ENCODE measurements around the gene GABBR2.

Gene GABBR2

DNA sequence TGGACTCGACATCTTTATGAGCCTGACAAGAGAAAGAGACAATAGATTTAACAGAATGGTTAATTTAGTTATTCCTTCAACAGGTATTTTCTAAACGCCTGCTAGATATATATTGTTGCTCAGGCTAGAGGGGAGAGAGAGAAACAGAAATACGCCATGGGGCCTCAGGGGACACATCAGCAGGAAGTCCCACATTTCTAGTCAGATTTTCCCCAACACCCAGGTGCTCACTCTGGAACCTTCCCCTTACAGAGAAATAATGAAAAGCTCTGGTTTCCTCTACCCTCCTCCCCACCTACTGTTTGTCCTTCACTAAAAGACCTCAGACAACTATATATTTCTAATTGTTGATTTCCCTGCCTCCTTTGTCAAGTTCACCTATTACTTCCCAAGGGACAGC is 323.0 kb downstream of the GABBR2 start:
- DNase-seq = no peak

DNA sequence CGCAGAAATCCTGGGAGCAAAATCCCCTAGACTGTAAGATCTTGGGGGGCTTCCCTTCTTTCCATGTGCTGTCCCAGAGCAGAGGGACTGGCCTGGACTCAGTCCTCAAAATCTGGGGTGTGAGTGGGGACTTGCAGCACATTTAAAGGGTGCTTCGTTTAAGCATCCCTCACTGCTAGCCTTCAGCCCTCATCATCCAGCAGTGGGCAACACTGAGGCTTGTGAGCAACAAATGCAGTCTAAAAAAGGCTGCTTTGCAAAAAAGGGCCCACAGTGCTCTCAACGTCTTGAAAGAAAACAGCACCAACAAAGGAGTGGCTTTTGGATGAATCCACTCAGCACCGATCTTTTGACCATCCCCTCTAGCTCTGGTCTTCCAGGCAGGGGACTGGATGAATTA is 325.0 kb downstream of the GABBR2 start:
- no peak for DNase-seq

DNA sequence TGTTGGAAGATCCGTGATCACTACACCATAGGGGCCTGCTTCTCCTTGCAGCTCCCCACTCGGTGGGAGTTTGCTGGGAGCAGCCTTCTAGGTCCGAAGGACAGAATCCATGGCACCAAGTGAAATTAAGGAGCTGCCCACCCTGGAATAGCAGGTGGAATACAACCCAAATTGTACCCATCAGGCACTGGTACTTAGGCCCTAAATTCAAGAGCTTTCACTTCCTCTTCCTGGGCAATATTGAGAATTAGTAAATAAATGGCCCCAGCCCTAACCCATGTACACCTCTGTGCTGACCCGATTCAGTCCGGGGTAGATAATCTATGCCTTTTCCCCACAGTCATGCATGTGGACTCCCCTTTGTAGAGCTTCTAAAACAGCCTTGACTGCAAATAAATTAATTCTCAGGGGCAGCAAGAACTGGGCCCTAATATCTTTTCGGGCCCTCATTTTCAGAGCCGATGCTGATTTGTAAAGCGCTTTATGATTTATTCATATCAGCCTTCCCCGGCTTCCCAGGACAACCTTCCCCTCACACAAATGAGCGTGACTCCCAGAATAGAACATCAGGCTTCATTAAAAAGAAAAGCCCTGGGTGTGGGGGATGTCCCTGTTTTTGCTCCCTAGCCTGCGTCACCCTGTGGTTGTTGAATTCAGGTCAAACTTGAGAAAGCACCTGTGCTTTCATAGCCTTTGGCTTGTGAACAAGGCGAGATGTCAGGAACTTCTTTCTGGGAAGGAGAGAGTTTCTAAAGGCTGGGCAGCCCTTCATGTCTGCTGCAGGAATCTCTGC is 327.2 kb downstream of the GABBR2 start:
- DNase-seq = no peak

DNA sequence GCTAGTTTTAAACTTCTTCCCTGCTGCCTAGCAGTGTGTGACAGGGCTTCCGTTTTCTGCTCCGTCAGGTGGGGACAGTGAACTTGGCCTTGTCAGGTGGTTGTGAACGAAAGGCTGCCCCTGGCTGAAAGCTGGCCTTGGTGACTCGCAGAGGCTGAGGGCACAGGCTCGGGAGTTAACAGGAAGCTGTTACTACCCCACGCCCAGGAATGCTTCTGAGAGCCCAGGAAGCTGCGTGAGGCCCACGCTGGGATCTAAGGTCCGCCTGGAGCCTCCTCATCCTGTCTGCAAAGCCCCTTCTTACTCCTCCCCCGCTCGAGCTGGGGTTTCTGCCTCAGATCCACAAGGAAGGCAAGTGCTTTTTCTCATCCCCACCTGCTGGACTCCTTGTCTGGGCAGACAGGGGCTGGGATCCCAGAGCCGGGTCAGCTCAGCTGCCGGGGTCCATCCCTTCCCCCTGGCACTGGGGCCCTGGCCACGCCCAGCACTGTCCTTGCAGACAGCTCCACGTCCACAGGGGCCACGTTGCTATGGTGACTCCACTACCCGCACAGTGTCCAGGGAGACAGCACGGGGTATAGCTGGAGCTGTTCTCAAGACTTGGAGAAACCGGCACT is 328.6 kb downstream of the GABBR2 start:
- no peak for DNase-seq

DNA sequence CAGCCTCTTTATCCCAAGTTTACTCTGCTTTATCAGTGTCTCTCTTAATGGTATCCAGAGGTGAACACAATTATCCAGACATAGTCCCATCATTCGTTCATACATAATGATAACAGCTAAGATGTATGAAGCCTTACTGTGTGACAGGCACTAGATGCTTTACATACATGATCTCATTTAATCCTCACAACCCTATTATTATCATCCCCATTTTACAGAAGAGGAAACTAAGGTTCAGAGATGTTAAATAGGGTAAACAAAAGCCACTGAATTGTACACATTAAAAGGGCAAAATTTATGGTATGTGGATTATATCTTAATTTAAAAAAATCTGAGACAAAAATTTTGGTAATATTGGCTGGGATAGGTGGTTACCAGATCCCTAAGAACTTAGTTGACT is 329.2 kb downstream of the GABBR2 start:
- DNase-seq = no peak

DNA sequence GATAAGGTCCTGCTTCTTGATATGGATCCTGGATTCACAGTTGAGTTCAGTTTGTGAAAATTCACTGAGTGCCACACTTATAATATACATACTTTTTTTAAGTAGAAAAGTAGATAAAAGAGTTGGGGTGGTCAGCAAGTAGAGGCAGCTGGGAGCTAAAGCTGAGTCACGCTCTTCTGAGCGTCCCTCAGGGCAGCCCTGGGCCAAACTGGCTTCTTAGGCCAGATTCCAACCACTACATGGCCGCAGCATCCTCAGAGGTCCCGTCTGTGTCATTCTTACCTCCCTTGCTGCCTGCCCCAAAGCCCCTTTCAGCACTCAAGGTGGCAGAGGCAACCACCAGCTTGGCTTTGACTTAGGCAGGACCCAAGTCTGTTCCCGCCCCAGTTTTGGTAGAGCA is 329.9 kb downstream of the GABBR2 start:
- no peak for DNase-seq

DNA sequence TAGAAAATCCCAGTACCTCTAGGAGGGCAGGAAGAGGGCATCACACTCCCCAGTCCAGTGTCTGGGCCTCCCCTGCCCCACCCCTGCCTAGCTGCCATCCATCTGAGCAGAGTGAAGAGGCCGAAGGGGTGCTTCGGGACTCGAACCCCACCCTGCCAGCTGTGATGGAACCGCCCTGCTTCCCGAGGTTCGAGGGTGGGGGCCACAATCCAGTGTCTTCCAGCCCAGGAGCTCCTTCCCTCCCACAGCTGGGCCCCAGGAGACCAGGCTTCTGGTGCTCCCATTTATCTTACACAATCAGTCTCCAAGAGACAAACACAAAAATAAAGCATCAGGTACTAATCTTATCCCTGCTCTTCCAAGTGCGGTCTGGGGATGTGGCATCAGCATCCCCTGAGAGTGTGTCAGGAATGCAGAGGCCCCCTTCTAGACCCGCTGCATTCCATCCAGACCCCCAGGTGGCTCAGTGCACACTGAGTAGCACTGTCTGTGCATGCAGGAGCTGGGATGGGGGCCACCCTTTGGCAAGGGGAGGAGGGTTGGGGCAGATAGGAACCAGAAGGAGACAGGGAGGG is 330.4 kb downstream of the GABBR2 start:
- DNase-seq = no peak

DNA sequence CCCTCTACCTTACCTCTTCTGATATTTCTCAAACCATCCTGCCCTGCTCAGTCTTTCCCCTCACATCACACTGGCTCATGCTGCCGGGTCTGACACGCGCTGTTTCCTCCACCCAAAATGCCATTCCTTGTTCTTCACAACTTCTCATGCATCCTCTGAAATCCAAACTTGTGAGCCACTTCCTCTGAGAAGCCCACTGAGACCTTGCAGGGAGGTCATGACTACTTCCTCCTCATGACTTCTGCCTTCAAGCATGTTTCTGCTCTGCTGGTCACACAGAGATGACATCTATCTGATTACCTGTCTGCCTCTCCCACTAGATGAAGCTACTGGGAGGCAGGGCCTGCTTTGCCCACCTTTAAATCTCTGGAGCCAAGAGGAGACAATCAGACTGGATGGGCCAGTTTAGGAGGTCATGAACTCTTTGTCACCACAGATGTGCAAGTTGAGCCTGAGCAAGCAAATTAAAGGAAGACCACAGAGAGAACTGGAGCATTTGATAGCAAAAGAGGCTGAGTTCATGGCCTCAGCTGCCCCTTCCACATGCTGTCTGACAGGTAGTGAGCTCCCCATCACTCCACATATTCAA is 333.5 kb downstream of the GABBR2 start:
- no peak for DNase-seq

DNA sequence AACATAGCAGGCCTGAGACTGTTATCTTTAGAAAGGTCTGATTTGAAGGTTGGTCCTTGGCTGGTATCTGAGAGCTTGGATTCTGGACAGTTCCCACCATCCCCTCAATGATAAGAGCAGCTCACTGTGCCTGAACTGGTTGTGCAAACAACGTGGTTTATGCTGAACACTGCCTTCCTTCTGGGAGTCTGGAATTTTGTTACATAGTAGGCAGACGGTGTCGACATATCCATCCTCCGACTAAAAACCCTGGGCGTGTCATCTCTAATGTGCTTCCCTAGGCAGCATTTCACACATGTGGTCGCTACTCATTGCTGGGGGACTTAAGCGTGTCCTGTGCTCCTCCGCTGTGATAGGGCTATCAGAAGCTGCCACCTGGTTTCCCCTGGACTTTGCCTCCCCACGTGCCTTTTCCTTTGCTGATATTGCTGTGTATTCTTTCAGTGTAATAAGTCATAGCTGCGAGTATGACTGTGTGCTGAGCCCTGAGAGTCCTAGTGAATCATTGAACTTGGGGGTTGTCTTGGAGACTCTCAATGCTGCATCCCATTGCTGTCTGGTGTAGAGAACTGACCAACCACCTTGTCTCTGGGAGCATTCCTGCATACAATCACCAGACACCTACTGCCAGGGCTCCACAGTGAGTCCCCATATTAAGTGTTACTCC is 334.2 kb downstream of the GABBR2 start:
- no peak for DNase-seq

DNA sequence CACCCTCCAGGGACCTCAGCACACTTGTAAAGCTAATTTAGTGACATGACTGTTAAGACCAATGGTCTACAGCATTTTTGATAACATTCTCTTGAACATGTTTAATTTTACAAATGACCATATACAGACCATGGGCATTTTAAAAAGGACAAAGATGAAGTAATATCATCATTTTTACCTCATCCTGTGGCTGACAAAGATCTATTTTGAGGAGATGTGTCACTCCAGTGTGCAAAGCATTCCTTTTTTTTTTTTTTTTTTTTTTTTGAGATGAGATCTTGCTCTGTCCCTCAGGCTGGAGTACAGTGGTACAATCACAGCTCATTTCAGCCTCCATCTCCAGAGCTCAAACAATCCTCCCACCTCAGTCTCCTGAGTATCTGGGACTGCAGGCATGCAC is 335.1 kb downstream of the GABBR2 start:
- no peak for DNase-seq

DNA sequence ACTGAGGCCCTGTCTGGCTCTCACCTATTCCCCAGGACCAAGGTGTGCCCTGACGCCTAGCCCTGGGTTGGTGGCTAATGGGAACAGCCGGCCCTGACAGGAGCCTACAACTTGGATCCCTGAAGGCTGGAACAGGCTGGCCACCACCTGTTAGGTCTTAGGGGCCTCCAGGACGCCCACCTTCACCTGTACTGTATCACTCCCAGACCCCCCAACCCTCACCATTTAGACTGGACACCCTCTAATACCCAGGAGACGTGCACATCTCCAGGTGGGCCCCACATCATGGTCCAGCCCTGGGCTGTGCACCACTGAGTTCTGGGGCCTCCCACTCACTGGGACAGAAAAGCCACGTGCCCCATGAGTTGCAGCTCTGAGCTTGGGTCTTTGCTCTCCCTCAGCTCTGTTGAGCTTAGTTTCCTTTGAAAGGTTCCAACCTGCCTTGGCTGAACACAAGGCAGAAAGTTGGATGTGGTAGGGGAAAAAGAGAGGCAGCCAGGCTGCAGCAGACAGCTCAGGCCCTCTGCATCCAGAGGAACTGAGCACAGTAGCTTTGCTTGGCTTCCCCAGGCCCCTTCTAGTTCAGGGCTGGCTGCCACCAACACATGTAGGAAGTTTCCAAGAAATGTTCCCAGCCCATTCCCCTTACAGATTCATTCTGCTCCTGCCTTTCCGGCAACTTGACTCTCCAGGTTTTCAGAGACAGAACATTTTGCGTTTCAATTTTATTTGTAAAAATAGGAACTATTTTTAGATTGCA is 336.5 kb downstream of the GABBR2 start:
- DNase-seq = no peak

DNA sequence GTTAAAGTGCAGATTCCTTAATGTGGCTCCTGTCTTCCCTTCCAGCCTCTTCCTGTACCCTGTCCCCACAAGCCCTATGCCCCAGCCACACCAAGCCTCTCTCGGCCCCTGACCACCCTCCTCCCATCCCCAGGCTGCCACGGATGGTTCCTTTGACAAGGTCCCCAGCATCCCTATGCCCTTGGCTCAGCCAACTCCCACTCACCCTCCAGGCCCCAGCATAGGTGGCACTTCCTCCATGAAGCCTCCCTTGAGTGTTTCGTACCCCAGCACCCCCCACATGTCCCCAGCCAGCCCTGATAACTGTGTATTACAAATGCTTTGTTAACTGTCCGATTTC is 337.8 kb downstream of the GABBR2 start:
- no peak for DNase-seq

DNA sequence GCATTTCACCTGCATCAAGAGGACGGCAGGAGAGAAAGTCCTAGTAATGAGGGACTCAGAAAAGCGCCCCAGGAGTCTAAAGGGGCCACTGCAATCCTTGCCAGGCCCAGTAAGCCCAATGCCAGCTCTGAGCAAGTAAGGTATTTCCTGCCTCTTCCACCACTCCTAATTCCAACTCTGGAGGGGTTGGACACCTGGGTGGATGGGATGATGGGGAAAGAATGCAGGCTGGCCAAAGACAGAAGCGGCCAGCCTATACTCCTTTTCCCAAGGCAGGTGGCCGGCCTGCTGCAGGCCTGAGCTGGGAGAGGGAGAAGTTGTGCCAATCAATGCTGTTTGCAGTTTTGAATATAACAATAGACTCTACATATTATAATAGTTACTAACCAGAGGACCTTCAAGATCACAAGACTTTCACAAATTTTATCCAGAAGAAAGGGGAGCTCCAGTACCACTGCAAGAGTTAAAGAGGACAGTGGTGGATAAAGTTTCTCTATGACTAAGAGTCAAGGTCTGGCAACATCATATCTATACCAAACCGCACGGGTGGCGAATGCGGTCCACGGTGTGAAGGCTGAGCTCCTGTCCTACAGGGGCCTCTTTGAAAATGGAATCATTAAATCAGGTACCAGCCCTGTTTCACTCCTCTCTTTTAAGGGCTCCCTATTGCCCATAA is 338.3 kb downstream of the GABBR2 start:
- DNase-seq = no peak

DNA sequence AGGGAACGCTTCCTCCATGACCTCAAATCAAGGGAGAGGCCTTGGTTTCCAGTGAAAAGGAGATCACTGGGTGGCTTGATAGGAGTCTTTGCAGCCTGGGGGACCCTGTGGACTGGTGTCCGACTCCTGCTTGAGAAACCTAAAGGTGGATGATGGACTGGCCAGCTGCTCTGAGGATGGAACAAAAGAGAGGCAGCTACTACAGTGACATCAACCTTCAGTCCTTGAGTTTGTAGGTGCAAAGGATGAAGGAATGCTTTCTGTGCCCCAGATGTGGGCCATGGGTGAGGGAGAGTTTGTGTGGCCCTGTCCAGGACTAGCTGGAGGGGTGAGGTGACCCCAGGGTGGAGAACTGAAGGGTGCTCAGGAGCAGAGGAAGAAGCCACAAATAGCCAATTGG is 338.8 kb downstream of the GABBR2 start:
- no peak for DNase-seq

DNA sequence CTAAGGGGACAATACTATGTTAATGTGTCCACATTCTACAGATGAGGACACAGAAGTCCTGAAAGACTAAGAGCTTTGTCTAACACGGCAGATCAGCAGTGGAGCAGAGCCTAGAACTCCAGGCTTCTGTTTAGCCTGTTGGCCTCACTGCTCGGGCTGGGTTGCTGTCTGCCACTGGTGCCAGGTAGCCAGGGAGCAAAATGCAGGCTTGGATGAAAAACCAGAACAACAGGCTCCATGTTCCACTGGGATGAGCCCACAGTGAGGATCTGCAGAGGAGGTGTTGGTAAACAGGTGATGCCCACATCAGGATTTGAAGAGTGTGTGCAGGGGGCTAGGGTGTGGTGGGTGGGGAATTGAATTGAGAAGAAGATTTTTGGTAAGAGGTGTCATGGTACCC is 339.3 kb downstream of the GABBR2 start:
- no peak for DNase-seq

DNA sequence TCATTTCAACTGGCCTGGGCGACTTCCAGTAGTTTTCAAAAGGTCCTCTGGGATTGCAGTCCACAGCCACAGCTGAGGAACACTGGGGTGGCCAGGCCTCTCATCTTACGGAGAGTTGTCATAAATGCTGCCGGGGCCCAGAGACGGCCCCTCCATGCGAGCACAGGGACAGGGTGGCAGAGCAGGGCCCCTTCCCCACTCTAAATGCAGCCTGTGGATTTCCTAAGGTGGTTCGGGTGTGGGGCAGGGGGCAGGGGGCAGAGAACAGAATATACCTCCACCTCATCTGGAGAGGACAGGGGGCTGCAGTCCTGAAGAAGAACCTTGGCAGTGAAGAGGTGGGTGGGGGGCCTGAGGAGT is 339.7 kb downstream of the GABBR2 start:
- no peak for DNase-seq

DNA sequence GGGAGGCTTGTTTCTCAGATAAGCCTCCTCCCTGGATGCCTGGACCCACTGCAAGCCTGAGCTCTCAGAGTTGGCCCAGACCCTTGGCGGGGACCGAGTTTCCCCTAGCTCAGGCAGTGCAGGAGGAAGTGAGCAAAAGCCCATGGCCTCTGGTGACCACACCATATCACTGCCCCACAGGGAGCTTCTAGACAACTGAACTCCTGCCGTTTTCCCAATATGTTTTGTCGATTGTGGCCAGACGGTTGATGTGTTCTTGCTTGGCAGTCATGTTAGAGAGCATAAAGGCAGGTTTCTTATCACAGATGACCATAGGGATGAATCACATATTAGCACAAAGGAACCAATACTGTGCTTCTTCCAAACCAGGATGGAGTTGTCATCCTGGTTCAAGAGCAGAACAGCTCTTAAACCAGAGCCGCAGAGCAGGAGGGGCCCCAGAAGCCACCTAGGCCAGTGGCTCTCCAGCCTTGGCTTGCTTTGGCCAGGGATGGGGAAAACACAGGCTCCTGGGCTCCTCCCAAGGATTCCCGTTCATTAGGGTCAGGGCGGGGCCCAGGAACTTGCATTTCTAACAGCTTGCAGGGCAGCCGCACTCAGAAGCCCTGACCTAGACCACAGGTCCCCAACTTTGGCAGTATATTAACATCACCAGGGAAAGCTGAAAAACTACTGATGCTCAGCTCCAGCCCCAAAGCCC is 340.2 kb downstream of the GABBR2 start:
- no peak for DNase-seq

DNA sequence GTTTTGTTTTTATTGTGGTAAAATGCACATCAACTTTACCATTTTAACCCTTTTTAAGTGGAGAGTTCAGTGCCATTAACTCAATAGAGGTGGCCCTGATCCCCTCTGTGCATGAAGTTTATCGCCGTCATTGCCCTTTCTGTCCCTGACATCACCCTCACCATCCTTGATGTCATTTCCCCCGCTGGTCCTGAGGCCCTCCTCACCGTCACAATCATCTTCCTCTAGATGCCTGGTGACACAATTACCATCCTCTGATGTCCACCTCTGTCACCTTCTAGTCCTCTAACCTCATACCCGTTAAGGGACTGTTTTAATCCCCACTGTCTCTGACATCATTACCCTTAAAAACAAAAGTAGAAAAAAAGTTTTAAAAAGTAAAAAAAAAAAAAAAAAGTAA is 340.8 kb downstream of the GABBR2 start:
- no peak for DNase-seq

DNA sequence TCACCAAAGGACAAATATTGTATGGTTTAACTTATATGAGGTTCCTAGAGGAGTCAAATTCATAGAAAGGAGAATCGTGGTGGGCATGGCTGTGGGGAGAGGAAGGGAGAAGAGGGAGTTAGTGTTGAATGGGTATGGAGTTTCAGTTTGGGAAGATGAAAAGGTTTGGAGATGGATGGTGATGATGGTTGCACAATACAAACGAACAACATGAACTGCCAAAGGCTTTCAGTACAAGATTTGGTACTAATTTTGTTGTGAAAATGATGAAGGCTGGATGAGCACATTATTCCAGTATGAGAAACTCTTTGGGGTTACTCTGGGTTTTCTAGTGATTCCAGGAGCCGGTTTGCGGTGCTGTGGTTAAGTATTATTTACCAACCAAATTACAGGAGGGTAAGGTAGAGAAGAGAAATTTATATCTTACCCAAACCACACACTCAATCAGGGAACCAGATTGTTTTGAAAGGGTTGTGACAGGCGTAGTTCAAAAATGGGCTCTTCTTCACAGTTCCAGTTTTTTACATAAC is 341.3 kb downstream of the GABBR2 start:
- DNase-seq = no peak

DNA sequence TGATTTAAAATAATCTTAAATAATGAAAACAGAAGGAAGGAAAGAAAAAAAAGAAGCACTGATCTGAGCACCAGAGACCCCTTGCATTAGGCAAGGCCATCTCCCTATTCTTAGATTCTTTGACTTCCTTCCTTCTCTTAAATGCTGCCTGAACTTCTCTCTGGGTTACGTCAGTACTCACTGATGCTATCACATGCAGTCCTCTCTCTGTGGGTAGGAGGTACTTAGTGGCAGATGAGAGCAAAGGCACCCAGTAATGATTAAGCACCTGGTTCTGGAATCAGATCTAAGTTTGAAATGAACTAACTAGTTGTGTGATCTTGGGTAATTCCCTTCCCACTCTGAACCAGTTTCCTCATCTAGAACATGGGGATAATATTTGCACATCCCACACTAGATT is 343.0 kb downstream of the GABBR2 start:
- no peak for DNase-seq

DNA sequence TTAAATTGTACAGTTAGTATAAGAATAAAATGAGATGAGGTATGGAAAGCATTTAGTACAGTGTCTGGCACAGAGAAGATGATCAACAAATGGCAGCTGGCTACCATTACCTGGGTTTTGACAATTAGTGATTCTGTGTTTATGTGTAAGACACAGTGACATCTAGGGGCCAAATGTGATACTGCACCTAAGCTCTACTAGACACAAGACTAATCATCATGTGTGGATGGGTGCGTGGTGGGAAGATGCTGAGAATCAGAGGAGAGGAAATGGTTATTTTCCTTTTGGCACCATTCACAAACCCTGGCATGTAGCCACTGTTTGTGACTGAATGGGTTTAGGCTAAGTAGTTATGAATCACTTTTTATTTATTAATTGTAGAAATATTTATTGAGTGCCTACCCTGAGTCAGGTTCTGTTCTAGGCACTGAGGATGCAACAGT is 343.5 kb downstream of the GABBR2 start:
- DNase-seq = peak in 1 of 2 donors; percentile 8

Data from CD4-positive, alpha-beta T cell treated with Interferon alpha-2 for 1 hour (primary cell).